Sigmoid colon (tissue), 4 donors: ENCODE results near the gene PPP2R2C.

Experiments
- EP300 ChIP-seq, 4 donors: sonication (generic); formaldehyde crosslinking; IDR thresholded peaks; one replicate each; pipeline ENCODE4 v1.6.1; 2017; ENCODE audit warnings: antibody characterized with exemption in 4 of 4
- POLR2A ChIP-seq, 2 donors: fragments of 450-650 bp; IDR thresholded peaks; one replicate each; pipeline ENCODE4 v1.6.1; 2016; ENCODE audit warnings: antibody characterized with exemption in 2 of 2, mild to moderate bottlenecking in 2 of 2, moderate library complexity in 2 of 2
- POLR2AphosphoS5 ChIP-seq, 4 donors: sonication (generic); formaldehyde crosslinking; IDR thresholded peaks; one replicate each; pipeline ENCODE4 v1.6.1; 2017; ENCODE audit warnings: antibody characterized with exemption in 4 of 4
- TF ChIP-seq, protein P1 (sequence below), 4 experiments: fragments of 450-650 bp in 3 of 4; fragments of 200-600 bp in 1 of 4; IDR thresholded peaks; one replicate each; pipeline ENCODE4 v1.5.1; 2016 to 2019; ENCODE audit warnings: antibody characterized with exemption in 4 of 4, mild to moderate bottlenecking in 3 of 4, moderate library complexity in 2 of 4

DNA sequence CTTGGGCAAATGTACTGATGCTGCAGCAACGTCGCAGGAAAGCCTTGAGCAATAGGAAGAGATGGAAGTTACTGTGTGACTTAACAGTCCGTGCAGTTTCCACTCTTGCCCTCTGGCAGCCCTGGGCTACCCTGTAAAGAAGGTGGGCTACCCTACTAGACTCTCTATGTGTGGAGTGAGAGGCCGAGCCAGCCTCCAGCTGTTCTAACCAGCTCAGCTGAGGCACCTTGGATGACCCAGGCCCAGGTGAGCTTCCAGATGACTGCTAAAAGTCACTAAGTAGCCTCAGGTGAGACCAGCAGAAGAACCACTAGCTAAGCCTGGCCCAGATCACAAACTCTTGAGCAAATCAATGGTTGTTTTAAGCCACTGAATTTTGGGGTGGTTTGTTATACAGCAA lies 34.9 kb upstream of the PPP2R2C start:
- TF ChIP-seq POLR2AphosphoS5 (IDR thresholded peaks at IDR 0.05) (no peak), POLR2A (IDR thresholded peaks at IDR 0.05) (no peak), EP300 (IDR thresholded peaks at IDR 0.05) (no peak)
- TF ChIP-seq, protein P1, sequence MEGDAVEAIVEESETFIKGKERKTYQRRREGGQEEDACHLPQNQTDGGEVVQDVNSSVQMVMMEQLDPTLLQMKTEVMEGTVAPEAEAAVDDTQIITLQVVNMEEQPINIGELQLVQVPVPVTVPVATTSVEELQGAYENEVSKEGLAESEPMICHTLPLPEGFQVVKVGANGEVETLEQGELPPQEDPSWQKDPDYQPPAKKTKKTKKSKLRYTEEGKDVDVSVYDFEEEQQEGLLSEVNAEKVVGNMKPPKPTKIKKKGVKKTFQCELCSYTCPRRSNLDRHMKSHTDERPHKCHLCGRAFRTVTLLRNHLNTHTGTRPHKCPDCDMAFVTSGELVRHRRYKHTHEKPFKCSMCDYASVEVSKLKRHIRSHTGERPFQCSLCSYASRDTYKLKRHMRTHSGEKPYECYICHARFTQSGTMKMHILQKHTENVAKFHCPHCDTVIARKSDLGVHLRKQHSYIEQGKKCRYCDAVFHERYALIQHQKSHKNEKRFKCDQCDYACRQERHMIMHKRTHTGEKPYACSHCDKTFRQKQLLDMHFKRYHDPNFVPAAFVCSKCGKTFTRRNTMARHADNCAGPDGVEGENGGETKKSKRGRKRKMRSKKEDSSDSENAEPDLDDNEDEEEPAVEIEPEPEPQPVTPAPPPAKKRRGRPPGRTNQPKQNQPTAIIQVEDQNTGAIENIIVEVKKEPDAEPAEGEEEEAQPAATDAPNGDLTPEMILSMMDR (IDR thresholded peaks at IDR 0.05), result no peak
